Left renal pelvis (tissue), 4 donors: ENCODE measurements around the gene TCF21. TPM values are rescaled to one million over a fixed set of nuclear protein-coding genes. Genes with fewer than 3 reads are reported as not detected.
"Not testable (repeated sequence)": the region's sequence is repeated elsewhere in the genome, so short reads cannot be mapped to it uniquely, and the experiment has no call there.

ENCODE experiments used
- DNase-seq, 4 donors: peaks; one replicate each; pipeline ENCODE4 v3.0.0-alpha.2; 2013; ENCODE audit warnings: low read depth in 4 of 4, low spot score in 3 of 4
- polyA plus RNA-seq, 4 donors: library from polyadenylated mRNA; unstranded; fragments of 120-200 nt; gene quantifications; one replicate each; pipeline ENCODE4 v1.2.1, GENCODE V29; 2013; ENCODE audit not compliant: insufficient read length in 4 of 4

The TCF21 gene
- polyA plus RNA-seq, 4 donors: 39.2 to 218 (median 171) TPM

DNA sequence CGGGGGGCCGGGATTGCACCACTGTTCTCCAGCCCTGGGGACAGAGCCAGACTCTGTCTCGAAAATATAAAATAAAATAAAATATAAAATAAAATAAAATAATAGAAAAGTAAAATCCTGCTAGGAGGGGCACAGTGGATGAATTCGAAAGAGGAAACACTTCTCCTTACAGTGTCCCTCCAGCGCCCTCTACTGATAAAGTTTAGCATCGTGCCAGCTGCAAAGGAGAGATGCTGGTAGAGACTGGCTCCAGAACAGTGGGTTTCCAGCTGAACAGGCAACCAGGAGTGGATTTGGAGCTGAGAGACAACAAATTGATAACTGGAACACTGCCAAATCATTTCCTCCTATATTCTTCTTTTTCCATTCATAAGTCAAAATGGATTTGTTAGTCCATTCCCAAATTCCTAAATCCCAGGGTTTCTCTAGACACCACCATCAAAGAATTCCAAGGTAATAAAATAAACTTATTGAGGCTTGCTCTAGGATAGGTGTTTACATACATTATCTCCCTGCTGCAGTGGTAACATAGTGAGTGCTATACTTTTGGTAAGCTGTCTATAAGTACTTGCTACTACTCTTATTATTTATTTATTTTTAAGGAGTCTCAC lies 32.4 kb downstream of the TCF21 start:
- peak in 3 of 4 donors; percentile 60 to 73 (median 70) for DNase-seq

DNA sequence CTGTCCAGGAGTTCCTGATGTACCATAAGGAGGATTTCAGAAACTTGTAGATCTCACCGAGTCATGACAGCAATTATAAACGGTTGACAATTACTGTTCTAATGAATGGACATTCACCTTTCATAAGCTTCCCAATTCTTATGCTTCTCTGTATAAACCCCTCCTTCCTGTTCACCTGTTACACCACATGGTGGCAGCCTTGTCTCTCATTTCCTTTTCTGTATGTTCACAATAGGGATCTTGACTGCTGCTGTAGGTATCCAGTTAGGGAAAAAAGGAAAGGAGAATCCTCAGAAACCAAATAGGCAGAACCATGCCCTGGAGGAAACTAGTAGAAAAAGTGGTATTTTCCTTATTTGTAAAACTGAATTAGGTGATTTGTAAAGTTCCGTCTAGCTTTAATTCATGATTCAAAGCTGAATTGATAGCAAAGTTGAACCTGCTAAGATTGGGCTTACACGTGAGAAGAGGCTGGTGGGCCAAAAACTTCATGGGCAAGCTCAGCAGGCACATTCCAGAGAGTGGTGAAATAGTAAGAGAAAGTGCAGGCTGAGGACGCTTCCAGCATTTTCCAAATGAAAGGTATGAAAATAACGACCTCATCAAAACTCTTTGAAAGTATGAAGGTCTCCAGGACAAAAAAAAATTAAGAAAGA lies 35.2 kb downstream of the TCF21 start:
- DNase-seq: peak; percentile 50 to 69 (median 56)

DNA sequence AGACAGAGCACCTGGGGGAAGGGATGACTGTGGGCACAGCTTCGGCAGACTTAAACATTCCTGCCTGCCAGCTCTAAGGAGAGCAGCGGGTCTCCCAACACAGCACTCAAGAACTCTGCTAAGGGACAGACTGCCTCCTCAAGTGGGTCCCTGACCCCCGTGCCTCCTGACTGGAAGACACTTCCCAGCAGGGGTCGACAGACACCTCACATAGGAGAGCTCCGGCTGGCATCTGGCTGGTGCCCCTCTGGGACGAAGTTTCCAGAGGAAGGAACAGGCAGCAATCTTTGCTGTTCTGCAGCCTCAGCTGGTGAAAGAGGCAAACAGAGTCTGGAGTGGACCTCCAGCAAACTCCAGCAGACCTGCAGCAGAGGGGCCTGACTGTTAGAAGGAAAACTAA lies 42.3 kb downstream of the TCF21 start:
- not testable (repeated sequence) for DNase-seq

DNA sequence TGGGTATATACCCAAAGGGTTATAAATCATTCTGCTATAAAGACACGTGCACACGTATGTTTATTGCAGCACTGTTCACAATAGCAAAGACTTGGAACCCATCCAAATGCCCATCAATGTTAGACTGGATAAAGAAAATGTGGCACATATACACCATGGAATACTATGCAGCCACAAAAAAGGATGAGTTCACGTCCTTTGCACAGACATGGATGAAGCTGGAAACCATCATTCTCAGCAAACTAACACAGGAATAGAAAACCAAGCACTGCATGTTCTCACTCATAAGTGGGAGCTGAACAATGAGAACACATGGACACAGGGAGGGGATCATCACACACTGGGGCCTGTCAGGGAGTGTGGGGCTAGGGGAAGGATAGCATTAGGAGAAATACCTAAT lies 47.4 kb downstream of the TCF21 start:
- DNase-seq: not testable (repeated sequence)

DNA sequence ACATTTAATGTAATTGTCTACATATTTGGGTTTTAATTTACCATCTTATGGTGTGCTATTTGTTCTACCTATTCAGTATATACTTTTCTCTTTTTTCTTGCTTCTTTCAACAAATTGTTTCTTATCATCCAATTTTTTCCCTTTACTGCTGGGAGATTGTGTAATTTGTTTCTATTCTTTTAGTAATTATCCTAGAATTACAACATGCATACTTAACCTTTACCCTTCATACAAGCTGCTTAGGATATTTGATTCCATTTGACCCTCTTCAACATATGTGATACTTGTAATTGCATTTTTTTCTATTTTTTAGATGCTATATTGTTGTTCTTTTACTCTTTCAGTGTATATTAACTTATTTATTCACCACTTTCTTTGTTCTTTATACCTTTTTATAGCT lies 49.0 kb downstream of the TCF21 start:
- no peak for DNase-seq

DNA sequence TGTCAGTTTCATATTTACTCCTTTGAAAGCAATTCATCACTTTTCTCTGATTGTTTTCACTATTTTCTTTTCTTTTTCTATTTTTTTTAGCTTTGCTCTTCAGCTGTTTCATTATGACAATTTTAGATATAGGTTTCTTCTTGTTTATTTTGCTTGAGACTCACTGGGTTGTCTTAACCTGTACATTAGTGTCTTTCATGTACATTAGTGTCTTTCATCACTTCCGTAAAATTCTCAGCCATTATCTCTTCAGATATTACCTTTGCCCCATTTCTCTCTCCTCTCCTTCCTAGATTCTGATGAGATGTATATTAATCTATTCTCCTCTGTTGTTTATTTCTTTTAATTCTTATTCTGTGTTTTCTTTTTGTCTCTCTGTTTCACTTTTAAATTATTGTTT lies 49.6 kb downstream of the TCF21 start:
- DNase-seq: no peak

DNA sequence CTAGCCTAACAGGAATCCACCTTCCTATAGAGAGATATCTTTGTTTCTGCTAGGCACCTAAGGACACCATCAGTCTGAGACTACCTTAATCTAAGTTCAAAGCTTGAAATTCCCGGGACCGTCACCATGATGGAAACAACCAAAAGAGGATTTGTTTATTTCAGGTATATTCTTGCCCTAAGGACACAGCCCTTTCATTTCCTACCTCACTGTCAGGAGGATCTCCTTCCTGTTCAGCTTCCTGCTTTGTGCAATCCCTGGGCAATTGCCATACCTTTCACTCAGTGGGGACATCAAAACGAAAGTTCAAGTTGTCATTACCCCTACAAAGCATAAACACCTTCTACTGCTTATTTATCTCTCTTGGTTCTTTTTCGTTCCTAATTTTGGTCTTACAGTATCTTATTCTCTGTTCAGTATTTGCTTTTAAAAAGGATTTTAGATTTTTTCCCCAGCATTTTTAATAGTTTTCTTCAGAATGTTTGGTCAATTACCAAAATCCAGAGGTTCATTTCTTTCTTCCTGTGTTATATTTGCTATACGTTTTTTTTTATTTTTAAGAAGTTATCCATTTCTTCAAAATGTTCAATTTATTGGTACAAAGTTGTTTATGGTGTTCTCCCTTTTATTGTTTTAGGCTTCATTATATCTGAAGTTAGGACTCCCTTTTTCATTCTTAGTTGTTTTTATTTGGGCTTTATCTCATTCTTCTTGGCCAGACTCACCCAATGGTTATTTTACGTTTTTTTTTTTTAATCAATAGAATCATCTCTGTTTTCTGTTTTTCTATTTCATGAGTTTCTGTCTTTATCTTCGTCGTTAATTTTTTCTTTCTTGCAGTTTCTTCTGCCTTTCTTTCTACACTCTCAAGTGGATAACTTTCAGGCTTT lies 51.1 kb downstream of the TCF21 start:
- no peak for DNase-seq

Other genes starting within 250 kb of the TCF21 start
- gene TBPL1, start 64.1 kb downstream of the TCF21 start, polyA plus RNA-seq: 10 to 100 TPM; 46.4 to 63.4 (median 52.6) TPM
- 1 to 10 TPM; 3.7 to 4.9 (median 4.3) TPM for gene SLC2A12, start 163.5 kb downstream of the TCF21 start, polyA plus RNA-seq